ENCODE measurements around the gene AVP. TPM values are rescaled to one million over a fixed set of nuclear protein-coding genes. Genes with fewer than 3 reads are reported as not detected.
A peak's percentile ranks its signal among the peaks of the same experiment; 100 is the strongest.
"Not testable (repeated sequence)": the region's sequence is repeated elsewhere in the genome, so short reads cannot be mapped to it uniquely, and the experiment has no call there.

The AVP gene
- total RNA-seq, 3 donors from 2014 or later = not detected

- no peaks in the 10 kb centered on the region for H3K9me3 Mint-ChIP-seq
- H3K27me3 Mint-ChIP-seq (ENCODE audit: low read depth) = no peaks in the 10 kb centered on the region
- ATAC-seq (no peak), DNase-seq (no peak)
- H3K36me3 Mint-ChIP-seq (ENCODE audit: insufficient read depth) = peaks cover 24% of the 10 kb centered on the region
- peaks cover 51% of the 10 kb centered on the region for H3K4me1 Mint-ChIP-seq (ENCODE audit: low read depth)
- H3K4me3 Mint-ChIP-seq = no peak overlapping the region
Observed at GRCh38 chr20:3119044-3119443, 34.5 kb upstream of the AVP start.

GRCh38 chr20:3117839-3118379 is 33.4 kb upstream of the AVP start:
- not testable (repeated sequence) for H3K4me3 Mint-ChIP-seq; H3K9me3 Mint-ChIP-seq; H3K27me3 Mint-ChIP-seq (ENCODE audit: low read depth)
- H3K4me1 Mint-ChIP-seq (ENCODE audit: low read depth) = peaks cover 45% of the 10 kb centered on the region
- H3K36me3 Mint-ChIP-seq (ENCODE audit: insufficient read depth) = peaks cover 29% of the 10 kb centered on the region
- ATAC-seq (peak; percentile 49 to 66), DNase-seq (peak; percentile 31)

GRCh38 chr20:3116341-3116740 is 31.8 kb upstream of the AVP start:
- Mint-ChIP-seq H3K4me1 (ENCODE audit: low read depth) (peaks cover 29% of the 10 kb centered on the region), H3K9me3 (no peaks in the 10 kb centered on the region), H3K4me3 (no peak overlapping the region), H3K27me3 (ENCODE audit: low read depth) (no peaks in the 10 kb centered on the region), H3K36me3 (ENCODE audit: insufficient read depth) (peaks cover 24% of the 10 kb centered on the region)
- ATAC-seq (no peak), DNase-seq (no peak)

GRCh38 chr20:3115190-3116107 is 30.9 kb upstream of the AVP start:
- no peaks in the 10 kb centered on the region for H3K27me3 Mint-ChIP-seq (ENCODE audit: low read depth)

GRCh38 chr20:3111995-3112394 is 27.5 kb upstream of the AVP start:
- H3K4me1 Mint-ChIP-seq (ENCODE audit: low read depth) = peaks cover 8% of the 10 kb centered on the region
- ATAC-seq (no peak), DNase-seq (no peak)
- no peaks in the 10 kb centered on the region for H3K9me3 Mint-ChIP-seq
- no peak overlapping the region for H3K4me3 Mint-ChIP-seq
- H3K36me3 Mint-ChIP-seq (ENCODE audit: insufficient read depth) = peaks cover 22% of the 10 kb centered on the region
- H3K27me3 Mint-ChIP-seq (ENCODE audit: low read depth) = no peaks in the 10 kb centered on the region

More at GRCh38 chr20:3115190-3116107, 30.9 kb upstream of the AVP start:
- no peaks in the 10 kb centered on the region for H3K9me3 Mint-ChIP-seq
- DNase-seq = no peak
- no peak for ATAC-seq
- H3K4me3 Mint-ChIP-seq = no peak overlapping the region
- peaks cover 20% of the 10 kb centered on the region for H3K4me1 Mint-ChIP-seq (ENCODE audit: low read depth)
- peaks cover 21% of the 10 kb centered on the region for H3K36me3 Mint-ChIP-seq (ENCODE audit: insufficient read depth)

GRCh38 chr20:3111507-3111906 is 27.0 kb upstream of the AVP start:
- no peak for ATAC-seq
- no peak overlapping the region for H3K4me3 Mint-ChIP-seq
- H3K36me3 Mint-ChIP-seq (ENCODE audit: insufficient read depth) = peaks cover 23% of the 10 kb centered on the region

GRCh38 chr20:3109350-3110302 is 25.1 kb upstream of the AVP start:
- ATAC-seq = no peak
- H3K36me3 Mint-ChIP-seq (ENCODE audit: insufficient read depth) = peaks cover 20% of the 10 kb centered on the region
- H3K27me3 Mint-ChIP-seq (ENCODE audit: low read depth) = no peaks in the 10 kb centered on the region
- no peak for DNase-seq
- H3K4me3 Mint-ChIP-seq = no peak overlapping the region
- no peaks in the 10 kb centered on the region for H3K9me3 Mint-ChIP-seq
- peaks cover 2% of the 10 kb centered on the region for H3K4me1 Mint-ChIP-seq (ENCODE audit: low read depth)

More at GRCh38 chr20:3111507-3111906, 27.0 kb upstream of the AVP start:
- H3K27me3 Mint-ChIP-seq (ENCODE audit: low read depth) = no peaks in the 10 kb centered on the region
- H3K4me1 Mint-ChIP-seq (ENCODE audit: low read depth) = peaks cover 8% of the 10 kb centered on the region
- no peaks in the 10 kb centered on the region for H3K9me3 Mint-ChIP-seq
- DNase-seq = no peak

- no peak overlapping the region for H3K4me3 Mint-ChIP-seq
- DNase-seq = no peak
- ATAC-seq = no peak
- peaks cover 12% of the 10 kb centered on the region for H3K36me3 Mint-ChIP-seq (ENCODE audit: insufficient read depth)
- H3K9me3 Mint-ChIP-seq = no peaks in the 10 kb centered on the region
- H3K4me1 Mint-ChIP-seq (ENCODE audit: low read depth) = peaks cover 5% of the 10 kb centered on the region
- no peaks in the 10 kb centered on the region for H3K27me3 Mint-ChIP-seq (ENCODE audit: low read depth)
Observed at GRCh38 chr20:3107464-3108025, 23.0 kb upstream of the AVP start.

GRCh38 chr20:3106658-3107463 is 22.3 kb upstream of the AVP start:
- Mint-ChIP-seq H3K36me3 (ENCODE audit: insufficient read depth) (peaks cover 12% of the 10 kb centered on the region), H3K9me3 (no peaks in the 10 kb centered on the region), H3K27me3 (ENCODE audit: low read depth) (no peaks in the 10 kb centered on the region), H3K4me1 (ENCODE audit: low read depth) (peaks cover 12% of the 10 kb centered on the region), H3K4me3 (no peak overlapping the region)
- no peak for DNase-seq
- ATAC-seq = no peak

GRCh38 chr20:3106185-3106584 is 21.7 kb upstream of the AVP start:
- Mint-ChIP-seq H3K27me3 (ENCODE audit: low read depth) (no peaks in the 10 kb centered on the region), H3K36me3 (ENCODE audit: insufficient read depth) (peaks cover 7% of the 10 kb centered on the region), H3K4me3 (no peak overlapping the region), H3K4me1 (ENCODE audit: low read depth) (peaks cover 16% of the 10 kb centered on the region), H3K9me3 (no peaks in the 10 kb centered on the region)
- DNase-seq = no peak
- ATAC-seq = no peak

- Mint-ChIP-seq H3K9me3 (no peaks in the 10 kb centered on the region), H3K36me3 (ENCODE audit: insufficient read depth) (peaks cover 4% of the 10 kb centered on the region), H3K4me3 (no peak overlapping the region), H3K27me3 (ENCODE audit: low read depth) (no peaks in the 10 kb centered on the region), H3K4me1 (ENCODE audit: low read depth) (peaks cover 18% of the 10 kb centered on the region)
- ATAC-seq = no peak
- no peak for DNase-seq
Observed at GRCh38 chr20:3105256-3106137, 21.0 kb upstream of the AVP start.

- Mint-ChIP-seq H3K4me1 (ENCODE audit: low read depth) (peaks cover 18% of the 10 kb centered on the region), H3K36me3 (ENCODE audit: insufficient read depth) (peaks cover 2% of the 10 kb centered on the region), H3K9me3 (no peaks in the 10 kb centered on the region), H3K27me3 (ENCODE audit: low read depth) (no peaks in the 10 kb centered on the region), H3K4me3 (no peak overlapping the region)
- ATAC-seq = no peak
- no peak for DNase-seq
Observed at GRCh38 chr20:3103369-3104032, 19.0 kb upstream of the AVP start.
